GM18502 (cell line): Measurements from ENCODE around the gene SEPTIN8.

Source experiments
- ATAC-seq: cut with Tn5 transposase; IDR thresholded peaks from one replicate; pipeline ENCODE4 v1.9.1; 2021; ENCODE audit warnings: mild to moderate bottlenecking; ENCODE audit not compliant: unreplicated experiment, poor library complexity

SEPTIN8 gene

DNA sequence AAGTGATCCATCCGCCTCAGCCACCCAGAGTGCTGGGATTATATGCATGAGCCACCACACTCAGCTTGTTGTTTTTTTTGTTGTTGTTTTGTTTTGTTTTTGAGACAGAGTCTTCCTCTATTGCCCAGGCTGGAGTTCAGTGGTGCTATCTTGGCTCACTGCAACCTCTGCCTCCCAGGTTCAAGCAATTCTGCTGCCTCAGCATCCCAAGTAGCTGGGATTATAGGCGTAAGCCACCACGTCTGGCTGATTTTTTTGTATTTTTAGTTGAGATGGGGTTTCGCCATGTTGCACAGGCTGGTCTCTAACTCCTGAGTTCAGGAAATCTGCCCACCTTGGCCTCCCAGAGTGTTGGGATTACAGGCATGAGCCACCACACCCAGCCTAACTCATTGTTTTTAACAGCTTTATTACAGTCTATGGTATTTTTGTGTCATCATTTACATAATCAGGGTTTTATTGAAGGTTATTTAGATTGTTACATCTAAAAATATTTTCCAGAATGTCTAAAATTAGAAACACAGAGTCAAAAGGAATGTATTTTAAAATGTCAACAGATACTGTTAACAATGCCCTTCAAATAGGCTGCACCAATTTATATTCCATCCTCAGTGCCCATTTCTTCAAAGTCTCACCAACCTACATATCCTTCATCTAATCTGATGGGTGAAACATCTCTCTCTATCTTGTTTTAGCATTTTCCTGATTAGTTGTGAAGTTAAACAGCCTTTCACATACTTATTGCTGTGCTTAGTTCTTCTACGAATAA, 58.3 kb downstream of the SEPTIN8 start:
- no peak for ATAC-seq

DNA sequence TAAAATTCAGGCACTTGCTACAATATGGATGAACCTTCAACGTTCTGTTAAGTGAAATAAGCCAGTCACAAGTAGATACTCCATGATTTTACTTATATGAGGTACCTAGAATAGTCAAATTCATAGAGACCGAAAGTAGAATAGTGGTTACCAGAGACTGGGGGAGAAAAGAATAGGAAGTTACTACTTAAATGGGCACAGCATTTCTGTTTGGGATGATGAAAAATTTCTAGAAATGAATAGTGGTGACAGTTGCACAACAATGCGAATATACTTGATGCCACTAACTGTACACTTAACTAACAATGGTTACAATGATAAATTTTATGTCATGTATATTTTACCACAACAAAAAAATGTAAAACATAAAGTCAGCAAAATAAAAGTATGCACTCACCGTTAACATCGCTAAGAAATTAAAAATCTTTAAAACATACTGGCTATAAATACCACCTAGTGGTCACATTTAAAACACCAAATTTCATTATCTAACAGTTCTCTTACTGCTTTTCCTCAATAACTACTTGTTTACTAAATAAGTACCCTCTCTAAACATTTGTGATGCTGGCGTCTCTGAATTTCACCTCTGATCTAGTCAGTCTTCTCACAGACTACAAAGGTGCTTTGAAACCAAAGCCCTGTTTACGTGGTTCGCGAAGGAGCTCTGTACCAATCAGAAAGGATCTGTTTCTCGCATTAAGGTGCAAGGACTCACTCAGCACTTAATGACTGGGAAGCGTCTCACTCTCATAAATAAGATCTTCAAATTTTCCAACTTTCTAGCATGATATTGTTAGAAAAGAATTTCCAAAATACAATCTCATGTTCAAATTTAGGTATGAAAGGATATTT, 62.4 kb downstream of the SEPTIN8 start:
- ATAC-seq: no peak

DNA sequence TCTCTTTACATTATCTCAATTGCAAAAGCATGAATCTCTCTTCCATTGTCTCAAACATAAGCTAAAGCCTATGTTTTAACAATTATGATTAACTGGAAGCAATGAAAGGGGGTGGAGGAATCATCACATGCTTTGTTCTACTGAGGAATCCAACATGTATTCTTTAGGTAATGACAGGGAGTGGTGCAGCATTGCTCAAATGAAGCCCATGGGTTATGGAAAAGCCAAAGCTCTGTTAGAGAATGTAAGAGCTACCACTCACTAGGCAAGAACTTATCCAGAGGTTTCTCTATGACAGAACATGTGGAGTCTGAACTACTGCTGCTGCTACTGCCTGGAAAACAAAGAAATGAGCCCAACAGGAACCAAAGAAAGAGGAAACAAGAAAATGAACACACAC, 68.4 kb downstream of the SEPTIN8 start:
- no peak for ATAC-seq

DNA sequence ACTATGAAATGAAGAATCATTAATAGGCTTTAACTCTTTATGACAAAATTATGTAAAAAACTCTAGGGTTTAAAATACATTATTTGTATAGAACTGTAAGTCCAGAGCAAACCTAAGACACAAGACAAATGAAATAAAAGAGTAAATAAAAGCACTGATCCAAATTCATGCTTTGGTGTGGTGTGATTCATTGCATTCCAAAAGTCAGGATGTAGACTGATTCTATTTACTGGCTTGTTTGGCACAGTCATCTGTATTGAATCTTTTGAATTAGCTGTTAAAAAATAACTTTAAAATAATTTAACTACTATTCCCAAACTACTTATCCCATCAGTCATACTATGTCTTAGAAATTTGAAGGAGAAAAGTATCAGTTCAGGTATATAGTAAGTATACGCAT, 72.2 kb downstream of the SEPTIN8 start:
- ATAC-seq: no peak
